GM04504 (cell line): ENCODE measurements around the gene IPO11.
"Not testable (repeated sequence)": the region's sequence is repeated elsewhere in the genome, so short reads cannot be mapped to it uniquely, and the experiment has no call there.

Experiments
- DNase-seq: peaks from one replicate; pipeline ENCODE4 v3.0.0-alpha.2; 2012; ENCODE audit warnings: low read depth

Gene IPO11

DNA sequence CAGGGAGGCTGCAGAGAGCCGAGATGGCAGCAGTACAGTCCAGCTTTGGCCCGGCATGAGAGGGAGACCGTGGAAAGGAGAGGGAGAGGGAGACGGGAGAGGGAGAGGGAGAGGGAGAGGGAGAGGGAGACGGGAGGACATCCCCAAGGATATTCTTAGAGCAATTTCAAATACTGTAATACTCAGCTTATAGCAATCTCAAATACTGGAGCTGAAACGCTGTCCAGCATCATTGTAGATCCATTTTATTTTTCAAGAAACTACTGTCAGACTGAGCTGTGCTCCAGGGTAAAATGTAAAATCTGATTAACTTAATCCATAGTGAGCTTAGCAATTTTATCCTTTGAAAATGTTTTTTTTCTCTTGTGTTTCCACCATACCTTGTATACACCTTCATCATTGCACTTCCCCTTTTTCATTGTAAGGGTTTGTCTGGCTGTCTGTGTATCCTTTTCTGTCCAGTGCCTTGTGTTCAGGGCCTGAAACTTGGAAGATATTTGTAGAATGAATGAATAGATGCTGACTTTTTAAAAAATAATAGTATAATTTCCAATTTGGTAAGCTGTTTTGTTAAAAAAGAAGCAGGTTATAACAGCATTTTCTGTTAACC, 102.1 kb downstream of the IPO11 start:
- DNase-seq: no peak

DNA sequence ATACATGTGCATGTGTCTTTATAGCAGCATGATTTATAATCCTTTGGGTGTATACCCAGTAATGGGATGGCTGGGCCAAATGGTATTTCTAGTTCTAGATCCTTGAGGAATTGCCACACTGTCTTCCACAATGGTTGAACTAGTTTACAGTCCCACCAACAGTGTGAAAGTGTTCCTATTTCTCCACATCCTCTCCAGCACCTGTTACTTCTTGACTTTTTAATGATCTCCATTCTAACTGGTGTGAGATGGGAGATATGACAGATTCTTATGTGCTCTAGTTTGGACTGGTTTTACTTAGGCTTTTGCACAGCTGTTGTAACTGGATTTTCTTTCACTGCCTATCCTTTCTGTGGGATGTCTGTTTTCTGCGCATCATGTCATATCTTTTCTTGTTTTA, 108.2 kb downstream of the IPO11 start:
- DNase-seq: not testable (repeated sequence)

DNA sequence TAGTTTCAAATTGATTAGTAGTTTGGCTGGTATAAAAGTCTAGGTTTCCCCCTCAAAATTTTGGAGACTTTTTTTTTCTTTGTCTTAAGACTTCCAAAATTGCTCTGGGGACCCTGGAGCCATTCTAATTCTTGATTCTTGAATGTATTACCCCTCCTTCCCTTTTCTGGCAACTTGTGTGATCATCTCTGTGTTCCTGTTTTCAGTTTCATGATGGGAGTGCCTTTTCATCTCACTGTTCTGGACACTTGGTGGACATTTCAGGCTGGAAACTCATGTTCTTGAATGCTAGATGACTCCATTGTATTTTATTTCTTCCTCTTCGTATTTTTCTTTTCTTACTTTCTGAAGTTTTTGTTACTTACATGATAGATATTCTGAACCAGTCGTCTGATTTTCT, 108.8 kb downstream of the IPO11 start:
- DNase-seq: no peak

DNA sequence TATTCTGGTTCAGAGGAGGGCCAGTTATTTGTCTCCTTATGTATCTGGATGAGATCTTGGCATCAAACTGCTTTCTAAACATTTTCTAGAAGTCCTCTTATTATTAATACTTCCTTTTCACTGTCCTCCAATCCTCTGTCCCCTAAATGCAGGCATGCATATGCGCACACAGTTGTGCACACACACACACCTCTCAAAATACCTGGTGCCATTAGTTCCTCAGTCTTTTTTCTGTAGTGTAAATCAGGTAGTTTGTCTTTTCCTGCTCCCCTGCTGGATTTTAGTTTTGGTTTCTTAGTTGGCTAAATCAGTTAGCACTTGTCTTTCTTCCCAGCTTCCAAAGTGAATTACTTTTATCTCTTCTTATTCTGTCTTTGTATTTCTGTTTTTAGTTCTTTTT, 110.2 kb downstream of the IPO11 start:
- no peak for DNase-seq

DNA sequence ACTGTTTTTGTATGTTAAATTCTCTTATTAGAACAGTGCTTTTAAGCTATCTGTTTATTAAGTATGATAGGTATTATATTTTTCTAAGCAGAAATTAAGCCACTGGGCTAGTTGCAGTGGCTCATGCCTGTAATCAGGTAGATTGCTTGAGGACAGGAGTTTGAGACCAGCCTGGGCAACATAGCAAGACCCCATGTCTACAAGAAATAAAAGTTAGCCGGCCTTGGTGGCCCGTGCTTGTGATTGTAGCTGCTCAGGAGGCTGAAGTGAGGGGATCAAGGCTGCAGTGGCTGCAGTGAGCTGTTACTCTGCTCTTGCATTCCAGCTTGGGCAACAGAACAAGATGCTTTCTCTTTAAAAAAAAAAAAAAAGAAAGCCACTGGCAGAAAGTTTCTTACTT, 121.0 kb downstream of the IPO11 start:
- no peak for DNase-seq

DNA sequence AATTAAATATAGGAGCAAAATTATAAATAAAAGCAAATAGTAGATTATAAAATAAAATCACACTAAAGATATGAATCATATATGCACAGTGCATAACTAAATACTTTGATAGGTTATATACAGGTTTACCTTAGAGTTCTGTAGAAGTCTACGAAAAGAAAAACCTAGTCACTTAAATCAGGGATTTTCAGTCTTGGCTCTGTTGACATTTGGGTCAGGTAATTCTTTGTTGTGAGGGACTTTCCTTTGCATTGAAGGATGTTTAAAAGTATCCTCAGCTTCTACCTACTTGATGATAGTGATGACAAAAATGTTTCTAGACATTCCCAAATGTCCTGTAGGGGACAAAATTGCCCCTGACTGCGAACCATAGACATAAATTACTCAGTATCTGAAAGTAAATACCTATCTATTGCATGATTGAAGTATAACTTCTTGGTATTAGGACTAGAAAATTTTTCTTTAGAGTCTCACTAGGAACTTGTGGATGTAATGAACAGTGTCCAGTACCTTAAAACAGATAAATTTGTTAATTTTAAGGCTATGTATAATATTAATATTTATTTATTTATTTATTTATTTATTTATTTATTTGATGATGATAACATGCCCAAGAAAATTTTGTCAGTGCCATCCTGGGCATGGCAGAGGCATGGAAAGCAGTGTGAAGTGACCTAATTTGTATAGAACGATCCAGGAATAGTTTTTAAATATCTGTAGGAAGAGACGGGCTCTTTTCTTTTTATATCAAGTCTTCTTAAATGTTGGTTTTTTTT, 122.1 kb downstream of the IPO11 start:
- no peak for DNase-seq

DNA sequence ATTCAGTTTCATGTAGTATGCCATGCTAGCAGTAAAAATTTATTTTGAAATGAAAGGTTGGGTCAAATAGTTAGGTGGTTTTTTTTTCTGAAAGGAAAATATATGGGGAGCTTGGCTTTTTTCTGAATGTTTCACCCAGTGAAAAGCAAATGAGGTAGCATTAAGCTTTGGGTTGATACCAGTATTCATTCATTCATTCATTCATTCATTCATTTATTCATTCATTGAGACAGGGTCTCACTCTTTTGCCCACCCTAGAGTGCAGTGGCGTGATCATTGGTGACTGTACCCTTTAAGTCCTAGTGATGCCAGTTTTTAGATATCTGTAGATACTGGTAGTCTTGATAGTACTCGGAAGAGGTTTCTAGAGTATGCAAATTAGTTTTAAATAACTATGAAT, 123.7 kb downstream of the IPO11 start:
- DNase-seq: no peak

DNA sequence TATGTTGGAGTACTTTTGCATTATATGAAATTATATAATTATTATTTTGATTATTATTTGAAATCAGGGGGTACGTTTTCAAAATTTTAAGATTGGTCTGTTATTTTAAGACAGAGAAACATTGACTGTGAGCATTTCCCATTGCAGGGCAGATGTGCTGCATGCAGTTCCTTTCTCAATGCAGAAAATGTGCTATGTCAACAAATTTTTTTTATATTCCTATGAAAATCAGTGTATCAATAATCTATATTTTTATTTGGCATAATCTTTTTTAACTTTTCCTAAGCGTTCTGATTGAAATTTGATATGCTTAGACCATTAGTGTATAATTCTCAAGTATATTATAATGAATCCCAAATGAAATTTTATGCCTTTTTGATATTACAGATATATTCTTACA, 124.2 kb downstream of the IPO11 start:
- DNase-seq: no peak

DNA sequence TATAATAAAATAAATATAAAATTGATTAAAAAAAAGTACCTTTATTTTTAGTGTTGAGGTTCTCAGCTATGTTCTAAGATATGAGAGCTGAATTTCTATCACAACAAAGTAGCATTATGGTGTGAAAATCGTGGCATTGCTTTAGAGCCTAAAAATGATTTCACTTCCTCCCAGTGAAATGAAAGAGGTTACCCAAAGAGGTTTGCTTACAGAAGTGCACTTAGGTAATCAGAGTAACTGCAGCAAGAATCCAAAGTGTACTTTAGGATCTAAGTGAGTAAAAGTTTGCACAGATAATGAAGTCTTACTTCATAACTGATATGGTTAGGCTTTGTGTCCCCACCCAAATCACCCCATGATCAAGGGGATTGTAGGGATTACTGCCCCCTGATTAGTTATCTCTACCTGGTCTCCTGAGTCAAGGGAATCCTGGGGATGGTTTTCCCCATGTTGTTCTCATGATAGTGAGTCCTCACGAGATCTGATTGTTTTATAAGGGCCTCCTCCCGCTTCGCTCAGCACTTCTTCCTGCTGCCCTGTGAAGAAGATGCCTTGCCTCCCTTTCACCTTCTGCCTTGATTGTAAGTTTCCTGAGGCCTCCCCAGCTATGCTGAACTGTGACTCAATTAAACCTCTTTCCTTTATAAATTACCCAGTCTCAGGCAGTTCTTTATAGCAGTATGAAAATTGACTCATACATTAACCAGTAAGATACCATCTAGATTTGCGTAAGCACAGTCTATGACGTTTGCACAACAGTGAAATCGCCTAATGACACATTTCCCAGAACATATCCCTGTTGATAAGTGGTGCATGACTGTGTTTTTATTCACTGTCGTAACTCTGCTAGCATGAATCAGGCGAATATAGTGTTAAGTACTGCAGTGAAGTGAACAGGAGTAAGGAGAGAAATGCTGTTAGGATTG, 125.7 kb downstream of the IPO11 start:
- DNase-seq: peak; percentile 16

DNA sequence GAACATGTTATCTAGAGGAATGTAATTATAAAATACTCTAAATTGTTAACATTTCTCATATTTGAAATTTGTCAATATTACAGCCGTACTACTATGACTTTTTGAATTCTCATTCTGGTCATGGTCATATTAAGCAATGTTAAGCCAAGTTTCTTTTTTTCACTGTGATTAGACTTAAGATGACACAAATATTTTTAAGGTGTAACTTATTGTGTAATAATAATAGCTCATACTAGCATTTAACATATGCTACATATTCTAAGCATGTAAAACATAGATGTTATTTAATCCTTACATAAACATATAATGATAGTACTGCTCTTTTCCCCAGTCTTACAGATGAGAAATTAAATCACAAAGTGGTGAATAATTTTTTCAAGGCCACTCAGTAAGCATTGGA, 130.2 kb downstream of the IPO11 start:
- DNase-seq: no peak

DNA sequence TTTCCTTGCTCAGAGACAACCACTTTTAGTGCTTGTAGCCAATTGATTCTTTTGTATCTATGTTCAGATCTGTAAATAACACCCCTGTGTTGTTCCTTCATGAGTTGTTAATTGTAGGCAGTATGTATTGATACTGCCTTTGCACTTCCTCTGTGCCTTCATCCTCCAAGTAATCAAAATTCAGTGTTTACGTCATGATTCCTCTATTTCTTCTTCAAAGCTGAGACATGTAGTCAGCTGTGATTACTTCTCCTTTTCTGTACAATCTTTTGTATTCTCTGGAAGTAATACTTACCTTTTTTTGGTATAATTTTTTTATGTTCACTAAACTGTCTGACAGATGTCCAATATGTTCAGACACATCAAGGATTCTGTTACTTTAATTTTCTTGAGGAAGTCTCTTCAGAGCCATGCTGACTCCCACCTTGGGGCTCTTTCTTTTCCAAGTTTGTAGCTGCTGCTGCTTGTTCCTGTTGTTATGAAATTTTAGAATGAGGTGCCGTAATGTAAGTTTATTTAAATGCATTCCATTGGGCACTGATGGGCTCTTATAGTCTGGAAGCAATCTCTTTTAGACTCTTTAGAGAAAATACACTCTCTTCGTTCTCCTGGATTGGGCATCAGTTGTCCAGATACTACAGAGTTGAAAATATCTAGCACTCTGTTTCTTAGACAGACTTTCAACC, 135.5 kb downstream of the IPO11 start:
- no peak for DNase-seq

DNA sequence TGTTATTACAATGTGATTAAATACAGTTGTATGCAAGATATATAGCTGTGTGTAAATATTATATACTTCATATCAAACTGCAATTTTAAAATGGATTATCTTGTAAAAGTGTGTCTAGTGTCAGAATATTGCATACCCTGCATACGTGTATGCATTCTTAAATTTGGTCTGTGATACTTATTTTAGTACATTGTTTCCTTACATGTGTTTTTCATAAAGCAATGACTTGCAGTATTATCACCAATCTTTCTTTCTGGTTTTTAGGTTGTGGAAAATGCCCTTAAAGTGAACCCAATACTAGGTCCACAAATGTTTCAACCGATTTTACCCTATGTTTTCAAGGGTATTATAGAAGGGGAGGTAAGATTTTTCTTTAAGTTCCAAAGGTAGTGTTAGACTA, 137.5 kb downstream of the IPO11 start:
- DNase-seq: no peak

DNA sequence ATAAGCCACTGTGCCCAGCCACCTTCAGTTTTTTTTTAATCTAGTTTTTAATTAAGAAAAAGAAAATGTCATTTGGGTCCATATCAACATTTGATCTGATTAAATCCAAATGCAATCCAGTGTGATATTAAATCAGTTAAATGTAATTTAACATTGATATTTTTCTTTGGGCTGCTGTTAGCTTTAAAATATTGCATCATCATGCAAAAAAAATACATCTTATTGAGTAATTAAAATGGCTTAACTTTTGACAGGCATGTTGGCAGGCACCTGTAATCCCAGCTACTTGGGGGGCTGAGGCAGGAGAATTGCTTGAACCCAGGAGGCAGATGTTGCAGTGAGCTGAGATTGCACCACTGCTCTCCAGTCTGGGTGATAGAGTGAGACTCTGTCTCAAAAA, 143.4 kb downstream of the IPO11 start:
- no peak for DNase-seq

DNA sequence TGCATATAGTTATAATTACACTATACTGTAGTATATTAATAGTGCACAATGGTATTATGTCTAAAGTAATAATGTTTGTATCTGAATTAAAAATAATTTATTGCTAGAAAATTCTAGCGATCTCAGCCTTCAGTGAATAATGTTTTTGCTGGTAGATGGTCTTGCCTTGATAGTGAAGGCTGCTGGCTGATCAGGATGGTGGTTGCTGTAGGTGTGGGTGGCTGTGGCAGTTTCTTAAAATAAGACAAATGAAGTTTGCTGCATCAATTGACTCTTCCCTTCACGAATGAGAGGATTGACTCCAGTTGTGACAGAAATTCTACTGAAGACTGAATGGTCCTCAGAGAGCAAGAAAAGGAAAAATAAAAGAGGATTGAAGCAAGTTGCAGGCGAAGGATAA, 146.4 kb downstream of the IPO11 start:
- DNase-seq: no peak

DNA sequence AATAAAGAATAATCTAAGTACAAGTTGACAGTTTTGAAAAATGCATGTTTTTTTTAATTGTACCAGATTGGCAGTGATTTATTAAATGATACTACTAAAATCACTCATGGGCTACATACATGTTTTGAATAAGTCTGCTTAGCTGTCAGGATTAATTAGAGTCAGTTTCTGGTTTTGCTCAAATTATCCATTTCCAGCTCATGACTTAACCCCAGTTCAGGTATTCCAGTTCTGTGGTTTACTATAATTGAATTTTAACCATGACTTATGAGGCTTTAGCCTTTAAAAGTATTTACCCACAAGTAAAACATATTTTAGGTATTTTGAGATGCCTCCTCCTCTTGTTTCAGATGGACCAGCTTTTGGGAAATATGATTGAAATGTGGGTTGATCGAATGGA, 148.2 kb downstream of the IPO11 start:
- DNase-seq: no peak

DNA sequence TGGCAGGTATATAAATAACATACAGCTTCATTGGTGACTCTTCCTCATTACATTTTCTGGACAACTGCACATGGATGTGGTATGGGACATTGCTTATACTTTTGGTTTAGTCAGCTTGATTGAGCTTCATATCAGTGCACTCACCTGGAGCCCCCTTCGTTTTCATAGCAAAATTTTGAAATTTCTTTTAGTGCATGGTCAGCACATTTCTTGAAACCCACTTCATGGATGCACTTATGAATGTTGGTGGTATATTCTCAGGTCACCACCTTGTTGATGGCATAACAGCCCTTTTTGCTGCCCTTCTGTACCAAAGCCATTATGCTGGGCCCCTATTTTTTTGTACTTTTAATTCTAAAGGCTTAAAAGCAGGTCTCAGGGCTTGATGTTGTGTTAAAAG, 149.3 kb downstream of the IPO11 start:
- DNase-seq: no peak

DNA sequence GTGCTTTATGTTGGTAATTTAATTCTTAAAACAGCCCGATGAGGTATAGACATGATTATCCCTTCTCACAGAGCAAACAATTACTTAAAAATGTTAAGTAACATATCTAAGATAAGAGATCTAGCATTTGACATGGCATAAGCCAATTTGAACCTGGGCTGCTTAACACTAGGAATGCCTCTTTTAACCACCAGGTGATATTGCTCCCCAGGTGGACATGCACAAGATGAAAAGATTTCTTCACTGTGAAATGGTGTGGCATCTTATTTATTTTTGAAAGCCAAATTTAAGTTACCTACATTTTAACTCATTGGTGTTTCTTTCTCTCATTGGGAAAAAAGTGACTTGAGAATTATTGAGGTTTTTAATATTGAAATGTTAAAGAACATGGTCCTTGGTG, 150.3 kb downstream of the IPO11 start:
- no peak for DNase-seq

DNA sequence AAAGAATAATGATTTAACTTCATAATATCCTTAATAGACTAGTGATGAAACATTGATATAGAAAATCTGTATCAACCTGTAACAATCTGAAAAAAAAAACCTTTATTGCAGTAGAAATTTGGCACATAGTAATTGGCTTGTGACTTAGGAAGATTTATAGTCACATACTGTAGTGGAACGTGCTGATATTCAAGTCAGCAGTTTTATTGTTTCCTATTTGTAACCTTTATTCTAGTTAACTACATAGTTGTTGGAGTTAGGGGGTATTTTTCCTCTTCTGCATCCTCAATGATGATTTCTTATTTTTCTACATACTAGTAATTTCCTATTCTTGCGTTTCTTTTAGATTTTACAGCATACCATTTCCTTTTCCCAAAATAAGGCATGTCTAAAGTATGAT, 151.5 kb downstream of the IPO11 start:
- DNase-seq: no peak

DNA sequence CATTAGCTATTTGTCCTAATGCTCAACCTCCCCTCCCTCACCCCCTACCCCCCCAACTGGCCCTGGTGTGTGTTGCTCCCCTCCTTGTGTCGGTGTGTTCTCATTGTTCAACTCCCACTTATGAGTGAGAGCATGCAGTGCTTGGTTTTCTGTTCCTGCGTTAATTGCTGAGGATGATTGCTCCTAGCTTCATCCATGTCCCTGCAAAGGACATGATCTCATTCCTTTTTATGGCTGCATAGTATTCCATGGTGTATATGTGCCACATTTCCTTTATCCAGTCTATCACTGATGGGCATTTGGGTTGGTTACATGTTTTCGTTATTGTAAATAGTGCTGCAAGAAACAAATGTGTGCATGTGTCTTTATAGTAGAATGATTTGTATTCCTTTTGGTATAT, 153.2 kb downstream of the IPO11 start:
- DNase-seq: not testable (repeated sequence)

DNA sequence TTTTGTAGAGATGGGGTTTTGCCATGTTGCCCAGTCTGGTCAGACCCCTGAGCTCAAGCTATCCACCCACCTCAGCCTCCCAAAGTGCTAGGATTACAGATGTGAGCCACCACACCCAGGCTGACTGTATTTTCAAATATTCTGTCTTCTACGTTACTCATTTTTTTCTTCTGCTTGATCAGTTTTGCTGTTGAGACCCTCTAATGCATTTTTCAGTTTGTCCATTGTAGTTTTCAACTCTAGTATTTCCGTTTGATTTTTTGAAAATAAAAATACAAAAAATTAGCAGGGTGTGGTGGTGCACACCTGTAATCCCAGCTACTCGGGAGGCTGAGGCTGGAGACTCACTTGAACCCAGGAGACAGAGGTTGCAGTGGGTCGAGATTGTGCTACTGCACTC, 155.6 kb downstream of the IPO11 start:
- no peak for DNase-seq

DNA sequence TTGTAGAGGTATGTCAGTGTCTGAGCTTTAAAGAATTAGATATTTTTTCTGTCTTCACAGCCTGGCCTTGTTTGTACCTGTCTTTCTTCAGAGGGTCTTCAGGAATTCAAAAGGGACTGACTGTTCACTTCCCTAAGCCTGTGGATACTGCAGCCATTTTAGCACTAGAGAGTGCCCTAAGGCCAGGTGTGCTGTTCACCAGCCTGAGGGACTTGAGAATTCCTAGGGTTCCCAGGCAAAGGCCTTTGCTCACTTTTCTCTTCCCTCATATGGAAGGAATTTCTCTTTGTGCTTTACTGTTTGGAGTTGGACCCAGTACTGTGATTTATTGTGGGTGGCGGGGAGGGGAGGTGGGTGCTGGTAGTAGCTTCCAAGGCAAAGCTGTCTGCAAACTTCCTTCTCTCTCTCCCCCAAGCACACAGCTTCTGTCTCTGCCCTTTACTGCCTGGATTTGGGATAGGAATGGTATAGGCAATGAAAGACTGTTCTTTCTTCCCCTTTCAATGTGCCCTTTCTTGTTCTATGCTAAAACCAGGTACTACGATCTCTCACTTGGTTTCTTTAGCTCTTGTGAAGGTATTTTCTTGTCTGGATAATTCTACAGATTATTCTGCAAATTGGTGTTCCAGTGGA, 156.4 kb downstream of the IPO11 start:
- no peak for DNase-seq

DNA sequence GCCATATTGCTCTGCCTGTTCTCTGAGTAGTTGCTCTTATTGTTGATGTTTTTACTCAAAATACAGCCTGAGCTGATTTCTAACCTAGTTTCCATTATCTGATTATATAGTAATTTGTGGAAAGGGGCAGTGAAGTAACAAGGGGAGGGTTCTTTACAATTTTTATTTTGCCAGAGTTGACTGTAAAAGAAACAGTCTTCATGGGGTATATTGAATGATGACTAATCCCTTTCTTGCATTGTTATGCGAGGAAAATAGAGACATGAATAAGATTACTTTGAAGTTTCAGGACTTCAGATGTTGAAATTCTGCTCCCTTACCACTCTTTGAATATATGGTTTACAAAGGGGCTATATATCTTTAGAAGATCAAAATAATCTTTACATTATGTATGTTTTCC, 156.9 kb downstream of the IPO11 start:
- DNase-seq: no peak
